Measurements from ENCODE around the gene CHID1.

The CHID1 gene

GRCh38 chr11:910589-911030 lies at the start of gene CHID1:
Gene CHID1 (minus strand): TSS chr11:910810. CDS start chr11:904816, 5,994 bp downstream.
- DNase-seq: peak; percentile 93

GRCh38 chr11:959608-960007 lies 49.0 kb upstream of the CHID1 start:
- no peak for DNase-seq

- DNase-seq: no peak
Observed at GRCh38 chr11:959027-959426, 48.4 kb upstream of the CHID1 start.

GRCh38 chr11:958101-958500 lies 47.5 kb upstream of the CHID1 start:
- no peak for DNase-seq

GRCh38 chr11:957212-957920 lies 46.8 kb upstream of the CHID1 start:
- DNase-seq: no peak

GRCh38 chr11:955154-956063 lies 44.8 kb upstream of the CHID1 start:
- peak; percentile 68 for DNase-seq

- DNase-seq: no peak
Observed at GRCh38 chr11:954392-955153, 44.0 kb upstream of the CHID1 start.

GRCh38 chr11:953512-953911 lies 42.9 kb upstream of the CHID1 start:
- DNase-seq: no peak

- DNase-seq: no peak
Observed at GRCh38 chr11:952406-953385, 42.1 kb upstream of the CHID1 start.

- no peak for DNase-seq
Observed at GRCh38 chr11:951507-951906, 40.9 kb upstream of the CHID1 start.

- DNase-seq: no peak
Observed at GRCh38 chr11:947744-948143, 37.1 kb upstream of the CHID1 start.

GRCh38 chr11:945986-946385 lies 35.4 kb upstream of the CHID1 start:
- DNase-seq: peak; percentile 38

GRCh38 chr11:944711-945470 lies 34.3 kb upstream of the CHID1 start:
- no peak for DNase-seq

- no peak for DNase-seq
Observed at GRCh38 chr11:942823-943222, 32.2 kb upstream of the CHID1 start.

- peak; percentile 74 for DNase-seq
Observed at GRCh38 chr11:940496-941135, 30.0 kb upstream of the CHID1 start.

GRCh38 chr11:937841-938261 lies 27.2 kb upstream of the CHID1 start:
- DNase-seq: no peak

GRCh38 chr11:936199-936598 lies 25.6 kb upstream of the CHID1 start:
- no peak for DNase-seq

- DNase-seq: no peak
Observed at GRCh38 chr11:934527-934926, 23.9 kb upstream of the CHID1 start.

- no peak for DNase-seq
Observed at GRCh38 chr11:933936-934335, 23.3 kb upstream of the CHID1 start.

GRCh38 chr11:933142-933851 lies 22.7 kb upstream of the CHID1 start:
- DNase-seq: no peak

Data from NCI-H69 (cell line).